SK-N-SH (cell line): ENCODE measurements around the gene ZNF503. TPM values are rescaled to one million over a fixed set of nuclear protein-coding genes. Genes with fewer than 3 reads are reported as not detected.

Experiments
- CTCF ChIA-PET: fragments of 300-600, 350-600 bp; formaldehyde crosslinking; extraction: SDS; loops from one replicate; lab custom pipeline; 2021; lab: Yijun Ruan, JAX
- POLR2A ChIA-PET: fragments of 350-600 bp; sonication (Branson Sonifier 250); formaldehyde crosslinking; extraction: SDS; loops from one replicate; lab custom pipeline; 2020; ENCODE audit warnings: antibody characterized with exemption, inconsistent platforms; lab: Yijun Ruan, JAX
- DNase-seq: peaks from one replicate; pipeline ENCODE4 v3.0.0; 2012
- H2AFZ ChIP-seq: fragments of 200-600 bp; sonication (generic); 2 replicates; pipeline ENCODE4 v1.8.1; 2016; ENCODE audit warnings: antibody characterized with exemption, mild to moderate bottlenecking, low read depth
- H3F3A ChIP-seq: fragments of 200-600 bp; sonication (generic); replicated peaks from 2 replicates; pipeline ENCODE3; 2016; ENCODE audit warnings: antibody characterized with exemption, mild to moderate bottlenecking; ENCODE audit not compliant: insufficient read depth
- H3K27ac ChIP-seq, 2 experiments: fragments of 200-500 bp in 1 of 2; fragments of 200-600 bp in 1 of 2; sonication (Bioruptor generic) in 1 of 2; sonication (generic), shearing (Covaris generic) in 1 of 2; 2 replicates each; pipeline versions ENCODE4 v1.5.1 to v1.6.1; 2014 to 2016; ENCODE audit warnings: low read depth in 2 of 2, inconsistent platforms in 1 of 2, low read length in 1 of 2, mild to moderate bottlenecking in 1 of 2, mixed read lengths in 1 of 2
- H3K27me3 ChIP-seq: fragments of 200-600 bp; sonication (generic), shearing (Covaris generic); 2 replicates; pipeline ENCODE4 v1.6.1; 2016; ENCODE audit warnings: mixed run types; ENCODE audit not compliant: insufficient read depth
- H3K36me3 ChIP-seq, 2 experiments: fragments of 200-500 bp in 1 of 2; fragments of 200-600 bp in 1 of 2; sonication (Bioruptor generic) in 1 of 2; sonication (generic) in 1 of 2; replicated peaks in 1 of 2; 2 replicates each; pipeline versions ENCODE3 to v1.5.1; 2014 to 2016; ENCODE audit warnings: low read length in 1 of 2, mild to moderate bottlenecking in 1 of 2; ENCODE audit not compliant: insufficient read depth in 2 of 2, control insufficient read depth in 1 of 2
- H3K4me1 ChIP-seq, 2 experiments: fragments of 200-500 bp in 1 of 2; fragments of 200-600 bp in 1 of 2; sonication (Bioruptor generic) in 1 of 2; sonication (generic), shearing (Covaris generic) in 1 of 2; 2 replicates each; pipeline versions ENCODE4 v1.5.1 to v1.6.1; 2014 to 2016; ENCODE audit warnings: low read depth in 1 of 2, low read length in 1 of 2, mixed run types in 1 of 2; ENCODE audit not compliant: insufficient read depth in 2 of 2, control insufficient read depth in 1 of 2
- H3K4me2 ChIP-seq: fragments of 200-600 bp; sonication (generic), shearing (Covaris generic); 2 replicates; pipeline ENCODE4 v1.6.1; 2017; ENCODE audit warnings: mixed run types
- H3K4me3 ChIP-seq, 2 experiments: fragments of 200-500 bp in 1 of 2; fragments of 200-600 bp in 1 of 2; sonication (Bioruptor generic) in 1 of 2; sonication (generic), shearing (Covaris generic) in 1 of 2; 2 replicates each; pipeline versions ENCODE4 v1.5.1 to v1.8.1; 2014 to 2016; ENCODE audit warnings: low read depth in 2 of 2, inconsistent platforms in 1 of 2, low read length in 1 of 2, mild to moderate bottlenecking in 1 of 2, mixed read lengths in 1 of 2, moderate library complexity in 1 of 2
- H3K79me2 ChIP-seq: fragments of 200-600 bp; sonication (generic); 2 replicates; pipeline ENCODE4 v1.8.1; 2017; ENCODE audit warnings: mild to moderate bottlenecking; ENCODE audit not compliant: insufficient read depth
- H3K9ac ChIP-seq: fragments of 200-600 bp; sonication (generic); 2 replicates; pipeline ENCODE4 v1.6.1; 2017; ENCODE audit warnings: mixed run types
- H3K9me2 ChIP-seq: fragments of 200-600 bp; sonication (generic); 2 replicates; pipeline ENCODE4 v1.6.1; 2017; ENCODE audit warnings: mixed run types
- H3K9me3 ChIP-seq: fragments of 200-600 bp; sonication (generic); 2 replicates; pipeline ENCODE4 v1.6.1; 2017; ENCODE audit warnings: mixed run types, mild to moderate bottlenecking, moderate library complexity
- H4K20me1 ChIP-seq: fragments of 200-600 bp; sonication (generic); 2 replicates; pipeline ENCODE4 v1.6.1; 2017; ENCODE audit warnings: mild to moderate bottlenecking, mixed run types; ENCODE audit not compliant: insufficient read depth
- CHD2 ChIP-seq: fragments of 150-350 bp; IDR thresholded peaks from 2 replicates; pipeline ENCODE4 v1.6.1; 2018; ENCODE audit warnings: low read length; ENCODE audit not compliant: partially characterized antibody
- EP300 ChIP-seq, 2 experiments: IDR thresholded peaks; 2 replicates each; pipeline versions ENCODE4 v1.4.0 to v1.6.1; 2012; ENCODE audit warnings: borderline replicate concordance in 1 of 2, low read depth in 1 of 2, low read length in 1 of 2
- EZH2phosphoT487 ChIP-seq: fragments of 200-600 bp; sonication (generic); IDR thresholded peaks from 2 replicates; pipeline ENCODE4 v1.6.1; 2017; ENCODE audit warnings: low read depth, mixed run types, mild to moderate bottlenecking, antibody characterized with exemption, moderate library complexity, borderline replicate concordance
- GABPA ChIP-seq: IDR thresholded peaks from 2 replicates; pipeline ENCODE4 v1.4.0; 2012; ENCODE audit warnings: low read depth, mild to moderate bottlenecking
- GATA2 ChIP-seq: sonication (generic); formaldehyde crosslinking; IDR thresholded peaks from 2 replicates; pipeline ENCODE4 v1.5.0; 2020; ENCODE audit warnings: mild to moderate bottlenecking, missing genetic modification reagents
- IRF3 ChIP-seq: fragments of 150-350 bp; IDR thresholded peaks from 2 replicates; pipeline ENCODE4 v1.6.1; 2016; ENCODE audit warnings: mild to moderate bottlenecking, low read depth, low read length
- JUND ChIP-seq: IDR thresholded peaks from 2 replicates; pipeline ENCODE4 v1.4.0; 2012
- MEF2A ChIP-seq: IDR thresholded peaks from 2 replicates; pipeline ENCODE4 v1.4.0; 2012; ENCODE audit warnings: low read depth, borderline replicate concordance
- NFIC ChIP-seq: IDR thresholded peaks from 2 replicates; pipeline ENCODE4 v1.4.0; 2012; ENCODE audit warnings: borderline replicate concordance
- REST ChIP-seq: IDR thresholded peaks from 2 replicates; pipeline ENCODE4 v1.6.1; 2012; ENCODE audit warnings: mild to moderate bottlenecking, low read depth, low read length, moderate library complexity
- RFX5 ChIP-seq: IDR thresholded peaks from 2 replicates; pipeline ENCODE4 v1.6.1; 2012; ENCODE audit warnings: mild to moderate bottlenecking, improper control_type of control experiment, low read length
- SIN3A ChIP-seq: IDR thresholded peaks from 2 replicates; pipeline ENCODE4 v1.6.1; 2012; ENCODE audit warnings: low read depth, mild to moderate bottlenecking, low read length, moderate library complexity, borderline replicate concordance
- SMC3 ChIP-seq: IDR thresholded peaks from 2 replicates; pipeline ENCODE4 v1.6.1; 2012; ENCODE audit warnings: low read depth, low read length, improper control_type of control experiment
- TAF1 ChIP-seq: IDR thresholded peaks from 2 replicates; pipeline ENCODE4 v1.6.1; 2012; ENCODE audit warnings: low read depth, mild to moderate bottlenecking, low read length, moderate library complexity, borderline replicate concordance
- USF2 ChIP-seq: fragments of 150-350 bp; IDR thresholded peaks from 2 replicates; pipeline ENCODE4 v1.6.1; 2017; ENCODE audit warnings: antibody characterized with exemption, low read length, low read depth, borderline replicate concordance
- YY1 ChIP-seq: IDR thresholded peaks from 2 replicates; pipeline ENCODE4 v1.4.0; 2012; ENCODE audit warnings: low read depth, mild to moderate bottlenecking
- WGBS: methylation state at CpG from one replicate; pipeline ENCODE4 v1.1.6; 2017; ENCODE audit warnings: low lambda C conversion rate; 5-methylcytosine and 5-hydroxymethylcytosine counted together
- polyA plus RNA-seq, 3 experiments: library from polyadenylated mRNA; depleted of rRNA; stranded (reverse); fragments of >200 nt; gene quantifications; 2 replicates each; pipeline ENCODE4 v1.2.3, GENCODE V29; 2012

Gene ZNF503
- polyA plus RNA-seq, 1 of the 3 experiments (the other 2 are of a cell fraction) = 5.9 TPM

DNA sequence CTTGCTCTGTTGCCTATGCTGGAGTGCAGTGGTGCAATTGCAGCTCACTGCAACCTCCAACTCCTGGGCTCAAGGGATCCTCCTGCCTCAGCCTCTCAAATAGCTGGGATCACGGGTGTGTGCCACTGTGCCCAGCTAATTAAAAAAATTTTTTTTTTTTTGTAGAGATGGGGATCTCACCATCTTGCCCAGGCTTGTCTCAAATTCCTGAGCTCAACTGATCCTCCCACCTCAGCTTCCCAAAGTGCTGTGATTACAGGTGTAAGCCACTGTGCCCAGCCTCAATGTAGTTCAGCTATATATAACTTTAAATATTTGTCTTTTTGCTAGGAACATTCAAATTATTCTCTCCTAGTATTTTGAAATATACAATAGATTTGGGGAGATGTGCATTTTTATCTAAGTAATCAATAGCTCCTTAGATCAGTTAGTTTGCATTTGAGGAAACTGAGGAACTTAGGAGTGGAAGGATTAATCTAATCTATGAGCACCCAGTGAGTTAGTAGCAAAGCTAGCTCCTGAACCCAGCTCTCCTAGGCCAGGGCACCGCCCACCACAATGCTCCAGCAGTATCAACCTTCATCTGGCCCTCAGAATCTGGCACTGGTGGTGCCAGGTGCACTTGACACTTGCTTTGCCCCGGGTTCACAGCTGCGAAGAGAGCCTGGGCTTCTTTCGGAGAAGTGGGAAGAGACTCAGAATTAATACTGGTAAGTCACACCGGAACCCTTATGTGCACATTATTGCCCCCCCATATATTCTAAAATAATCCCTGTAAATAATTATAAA is 23.9 kb upstream of the ZNF503 start:
- CTCF ChIA-PET = no interaction called here
- no peak overlapping the region for H3K9ac ChIP-seq
- H4K20me1 ChIP-seq = no peaks in the 10 kb centered on the region
- DNase-seq = no peak
- H3K27me3 ChIP-seq = no peaks in the 10 kb centered on the region
- H3K4me2 ChIP-seq = no peak overlapping the region
- peaks cover 0 to 7% of the 10 kb centered on the region in 2 experiments; a peak in 1 of 4 replicates for H3K4me1 ChIP-seq
- TF ChIP-seq EP300 (IDR thresholded peaks at IDR 0.05; ENCODE audit: borderline replicate concordance in 1 of 2, low read depth in 1 of 2, low read length in 1 of 2) = no peak
- no peak for TF ChIP-seq NFIC
- no peak for TF ChIP-seq USF2
- TF ChIP-seq SMC3 = no peak
- no peak for TF ChIP-seq MEF2A
- TF ChIP-seq RFX5 = no peak
- no peak for TF ChIP-seq YY1
- no peak for TF ChIP-seq GABPA
- no peak for TF ChIP-seq REST
- TF ChIP-seq IRF3 = no peak
- TF ChIP-seq CHD2 = no peak
- TF ChIP-seq EZH2phosphoT487 = no peak
- no peak for TF ChIP-seq TAF1
- no peak for TF ChIP-seq JUND
- no peak for TF ChIP-seq GATA2 (CRISPR knock-in tag)
- TF ChIP-seq SIN3A = no peak
- H3K9me3 ChIP-seq = no peaks in the 10 kb centered on the region
- POLR2A ChIA-PET = no interaction called here
- H3K4me3 ChIP-seq = no peak overlapping the region
- no peaks in the 10 kb centered on the region for H3K36me3 ChIP-seq
- WGBS = 73% methylated on average over 6 of the region's 6 CpGs
- H3K9me2 ChIP-seq = no peaks in the 10 kb centered on the region
- H3K27ac ChIP-seq = no peak overlapping the region
- no peak overlapping the region for H2AFZ ChIP-seq
- H3K79me2 ChIP-seq = no peaks in the 10 kb centered on the region
- no peaks in the 10 kb centered on the region for H3F3A ChIP-seq
